Nephron progenitor cell (in vitro differentiated cells): ENCODE data around the gene ITGA6.

Experiments used
- DNase-seq: peaks from one replicate; pipeline ENCODE4 v3.0.0; 2021
- H3K27ac Mint-ChIP-seq: 2 replicates; pipeline ENCODE4 v1.8.0; 2021; ENCODE audit warnings: mild to moderate bottlenecking, moderate library complexity, mixed read lengths
- H3K27me3 Mint-ChIP-seq: 2 replicates; pipeline ENCODE4 v1.8.0; 2021; ENCODE audit warnings: mild to moderate bottlenecking, low read depth, mixed read lengths; ENCODE audit not compliant: poor library complexity
- H3K36me3 Mint-ChIP-seq: 2 replicates; pipeline ENCODE4 v1.8.0; 2021; ENCODE audit warnings: low read depth, mixed read lengths
- H3K4me1 Mint-ChIP-seq: 2 replicates; pipeline ENCODE4 v1.8.0; 2021; ENCODE audit warnings: mixed read lengths
- H3K4me3 Mint-ChIP-seq: 2 replicates; pipeline ENCODE4 v1.8.0; 2021; ENCODE audit warnings: mild to moderate bottlenecking, moderate library complexity, mixed read lengths
- H3K9me3 Mint-ChIP-seq: 2 replicates; pipeline ENCODE4 v1.8.0; 2021; ENCODE audit warnings: mild to moderate bottlenecking, moderate library complexity, mixed read lengths
- CTCF ChIP-seq: fragments of 200-600 bp; sonication (generic); IDR thresholded peaks from 2 replicates; pipeline ENCODE4 v1.5.0; 2021; ENCODE audit warnings: antibody characterized with exemption

The ITGA6 gene

GRCh38 chr2:172427256-172427989, at the start of gene ITGA6:
TSS of gene ITGA6 (plus strand) at chr2:172427586.
- Mint-ChIP-seq H3K4me1 (peaks cover 17% of the 10 kb centered on the region), H3K27ac (no peak within 1 kb of the TSS), H3K4me3 (peak within 1 kb of the TSS; percentile 86), H3K27me3 (peaks cover 51% of the 10 kb centered on the region), H3K36me3 (no peaks in the 10 kb centered on the region), H3K9me3 (no peaks in the 10 kb centered on the region)
- peak; percentile 84 for DNase-seq
- TF ChIP-seq CTCF, result no peak

GRCh38 chr2:172380436-172381274, 46.7 kb upstream of the ITGA6 start:
- Mint-ChIP-seq H3K27ac (no peak overlapping the region), H3K4me1 (peaks cover 17% of the 10 kb centered on the region), H3K4me3 (peak overlapping the region; percentile 42), H3K9me3 (peaks cover 8% of the 10 kb centered on the region), H3K36me3 (no peaks in the 10 kb centered on the region), H3K27me3 (peaks cover 5% of the 10 kb centered on the region)
- TF ChIP-seq CTCF, result no peak
- DNase-seq, result peak; percentile 4

- H3K27me3 Mint-ChIP-seq, result peaks cover 4% of the 10 kb centered on the region
- DNase-seq, result no peak
- no peak overlapping the region for H3K4me3 Mint-ChIP-seq
- TF ChIP-seq CTCF, result no peak
- H3K27ac Mint-ChIP-seq, result no peak overlapping the region
- H3K36me3 Mint-ChIP-seq, result no peaks in the 10 kb centered on the region
- H3K9me3 Mint-ChIP-seq, result peaks cover 8% of the 10 kb centered on the region
- H3K4me1 Mint-ChIP-seq, result peaks cover 17% of the 10 kb centered on the region
Observed at GRCh38 chr2:172381275-172382027, 45.9 kb upstream of the ITGA6 start.

GRCh38 chr2:172387361-172387760, 40.0 kb upstream of the ITGA6 start:
- no peak for TF ChIP-seq CTCF
- Mint-ChIP-seq H3K4me1 (no peaks in the 10 kb centered on the region), H3K36me3 (no peaks in the 10 kb centered on the region), H3K27ac (no peak overlapping the region), H3K27me3 (no peaks in the 10 kb centered on the region), H3K9me3 (no peaks in the 10 kb centered on the region), H3K4me3 (no peak overlapping the region)
- no peak for DNase-seq

GRCh38 chr2:172389685-172390339, 37.6 kb upstream of the ITGA6 start:
- H3K36me3 Mint-ChIP-seq, result no peaks in the 10 kb centered on the region
- peak overlapping the region; percentile 31 for H3K27ac Mint-ChIP-seq
- H3K9me3 Mint-ChIP-seq, result no peaks in the 10 kb centered on the region
- H3K27me3 Mint-ChIP-seq, result no peaks in the 10 kb centered on the region
- no peak for TF ChIP-seq CTCF
- H3K4me1 Mint-ChIP-seq, result no peaks in the 10 kb centered on the region
- no peak overlapping the region for H3K4me3 Mint-ChIP-seq
- DNase-seq, result no peak
